ENCODE measurements around the gene SSNA1.

Gene SSNA1

GRCh38 chr9:137178939-137179630 is 9.4 kb upstream of the SSNA1 start:
- no peak for DNase-seq (ENCODE audit: insufficient read length, low spot score)

GRCh38 chr9:137179761-137180160 is 8.7 kb upstream of the SSNA1 start:
- DNase-seq (ENCODE audit: insufficient read length, low spot score) = no peak
- FAIRE-seq = no peak

More at GRCh38 chr9:137178939-137179630, 9.4 kb upstream of the SSNA1 start:
- no peak for FAIRE-seq

- FAIRE-seq (no peak), DNase-seq (ENCODE audit: insufficient read length, low spot score) (no peak)
These were observed 8.0 kb upstream of the SSNA1 start for GRCh38 chr9:137180491-137180890.

- FAIRE-seq (no peak), DNase-seq (ENCODE audit: insufficient read length, low spot score) (no peak)
These were observed 6.8 kb upstream of the SSNA1 start for GRCh38 chr9:137181680-137182079.

- DNase-seq (ENCODE audit: insufficient read length, low spot score) (no peak), FAIRE-seq (no peak)
These were observed 5.6 kb upstream of the SSNA1 start for GRCh38 chr9:137182836-137183235.

- FAIRE-seq (no peak), DNase-seq (ENCODE audit: insufficient read length, low spot score) (no peak)
These were observed 4.4 kb upstream of the SSNA1 start for GRCh38 chr9:137183980-137184595.

- DNase-seq (ENCODE audit: insufficient read length, low spot score) (no peak), FAIRE-seq (no peak)
These were observed 3.4 kb upstream of the SSNA1 start for GRCh38 chr9:137184881-137185660.

GRCh38 chr9:137185921-137186320 is 2.6 kb upstream of the SSNA1 start:
- FAIRE-seq = no peak
- no peak for DNase-seq (ENCODE audit: insufficient read length, low spot score)

GRCh38 chr9:137186385-137186784 is 2.1 kb upstream of the SSNA1 start:
- FAIRE-seq = no peak
- DNase-seq (ENCODE audit: insufficient read length, low spot score) = no peak

GRCh38 chr9:137187386-137187785 is 1.1 kb upstream of the SSNA1 start:
- no peak for FAIRE-seq
- no peak for DNase-seq (ENCODE audit: insufficient read length, low spot score)

GRCh38 chr9:137188086-137188489 is 388 bp upstream of the SSNA1 start:
- DNase-seq (ENCODE audit: insufficient read length, low spot score) = no peak
- FAIRE-seq = no peak

- FAIRE-seq = no peak
- no peak for DNase-seq (ENCODE audit: insufficient read length, low spot score)
These were observed 1.1 kb downstream of the SSNA1 start for GRCh38 chr9:137189297-137190295.

- FAIRE-seq (no peak), DNase-seq (ENCODE audit: insufficient read length, low spot score) (no peak)
These were observed 1.9 kb downstream of the SSNA1 start for GRCh38 chr9:137190315-137190856.

- DNase-seq (ENCODE audit: insufficient read length, low spot score) (no peak), FAIRE-seq (no peak)
These were observed 2.8 kb downstream of the SSNA1 start for GRCh38 chr9:137191245-137191644.

GRCh38 chr9:137191691-137192447 is 3.4 kb downstream of the SSNA1 start:
- DNase-seq (ENCODE audit: insufficient read length, low spot score) = no peak
- FAIRE-seq = no peak

GRCh38 chr9:137192448-137192780 is 3.9 kb downstream of the SSNA1 start:
- FAIRE-seq (no peak), DNase-seq (ENCODE audit: insufficient read length, low spot score) (no peak)

- no peak for FAIRE-seq
- DNase-seq (ENCODE audit: insufficient read length, low spot score) = no peak
These were observed 4.4 kb downstream of the SSNA1 start for GRCh38 chr9:137192859-137193258.

GRCh38 chr9:137193771-137194170 is 5.3 kb downstream of the SSNA1 start:
- no peak for FAIRE-seq
- DNase-seq (ENCODE audit: insufficient read length, low spot score) = no peak

- FAIRE-seq = no peak
- no peak for DNase-seq (ENCODE audit: insufficient read length, low spot score)
These were observed 5.9 kb downstream of the SSNA1 start for GRCh38 chr9:137194388-137194787.

GRCh38 chr9:137194909-137195308 is 6.4 kb downstream of the SSNA1 start:
- FAIRE-seq (no peak), DNase-seq (ENCODE audit: insufficient read length, low spot score) (no peak)

Measured in GM19239 (cell line).